Measurements from ENCODE around the gene C1orf21.
"Not testable (repeated sequence)": the region's sequence is repeated elsewhere in the genome, so short reads cannot be mapped to it uniquely, and the experiment has no call there.

Gene C1orf21

GRCh38 chr1:184386312-184387068 lies at the start of gene C1orf21:
Gene C1orf21, plus strand, starts transcription at chr1:184387029. Its CDS starts 90,481 bp downstream, at chr1:184477510.
- no peak for FAIRE-seq

GRCh38 chr1:184337865-184338264 lies 49.0 kb upstream of the C1orf21 start:
- FAIRE-seq: not testable (repeated sequence)

GRCh38 chr1:184340984-184341383 lies 45.8 kb upstream of the C1orf21 start:
- FAIRE-seq: peak; percentile 33

GRCh38 chr1:184350573-184350972 lies 36.3 kb upstream of the C1orf21 start:
- FAIRE-seq: no peak

- no peak for FAIRE-seq
Measured at GRCh38 chr1:184351416-184351975, 35.3 kb upstream of the C1orf21 start.

GRCh38 chr1:184352776-184353175 lies 34.1 kb upstream of the C1orf21 start:
- no peak for FAIRE-seq

GRCh38 chr1:184354719-184355118 lies 32.1 kb upstream of the C1orf21 start:
- FAIRE-seq: no peak

GRCh38 chr1:184356891-184357290 lies 29.9 kb upstream of the C1orf21 start:
- FAIRE-seq: no peak

- no peak for FAIRE-seq
Measured at GRCh38 chr1:184358256-184358655, 28.6 kb upstream of the C1orf21 start.

- no peak for FAIRE-seq
Measured at GRCh38 chr1:184359909-184360308, 26.9 kb upstream of the C1orf21 start.

GRCh38 chr1:184362876-184363275 lies 24.0 kb upstream of the C1orf21 start:
- FAIRE-seq: no peak

GRCh38 chr1:184365699-184366098 lies 21.1 kb upstream of the C1orf21 start:
- FAIRE-seq: no peak

- FAIRE-seq: no peak
Measured at GRCh38 chr1:184366997-184367396, 19.8 kb upstream of the C1orf21 start.

GRCh38 chr1:184367427-184368038 lies 19.3 kb upstream of the C1orf21 start:
- FAIRE-seq: no peak

GRCh38 chr1:184368354-184368753 lies 18.5 kb upstream of the C1orf21 start:
- no peak for FAIRE-seq

- no peak for FAIRE-seq
Measured at GRCh38 chr1:184370850-184371249, 16.0 kb upstream of the C1orf21 start.

GRCh38 chr1:184373155-184373554 lies 13.7 kb upstream of the C1orf21 start:
- no peak for FAIRE-seq

GRCh38 chr1:184376369-184376768 lies 10.5 kb upstream of the C1orf21 start:
- FAIRE-seq: no peak

- FAIRE-seq: no peak
Measured at GRCh38 chr1:184379111-184379752, 7.6 kb upstream of the C1orf21 start.

- FAIRE-seq: no peak
Measured at GRCh38 chr1:184380468-184380867, 6.4 kb upstream of the C1orf21 start.

- FAIRE-seq: no peak
Measured at GRCh38 chr1:184383772-184384323, 3.0 kb upstream of the C1orf21 start.

GRCh38 chr1:184385865-184386311 lies 941 bp upstream of the C1orf21 start:
- no peak for FAIRE-seq

GRCh38 chr1:184387069-184387475 lies 243 bp downstream of the C1orf21 start:
- FAIRE-seq: no peak
